Fibroblast of skin of left quadriceps (primary cell): ENCODE measurements around the gene MAB21L4.

Source experiments
- DNase-seq, 2 experiments: peaks; one replicate each; pipeline ENCODE4 v3.0.0-alpha.2; 2013; ENCODE audit warnings: low read depth in 2 of 2

The MAB21L4 gene

GRCh38 chr2:240894006-240894405, 1.9 kb downstream of the MAB21L4 start:
- no peak for DNase-seq

- DNase-seq = no peak
These were observed 2.6 kb downstream of the MAB21L4 start for GRCh38 chr2:240893363-240893844.

- no peak for DNase-seq
These were observed 3.0 kb downstream of the MAB21L4 start for GRCh38 chr2:240892925-240893324.

GRCh38 chr2:240892356-240892755, 3.6 kb downstream of the MAB21L4 start:
- DNase-seq = no peak

GRCh38 chr2:240891492-240892340, 4.2 kb downstream of the MAB21L4 start:
- no peak for DNase-seq

- no peak for DNase-seq
These were observed 5.3 kb downstream of the MAB21L4 start for GRCh38 chr2:240890691-240891090.

- DNase-seq = no peak
These were observed 6.1 kb downstream of the MAB21L4 start for GRCh38 chr2:240889601-240890560.

- DNase-seq = no peak
These were observed 6.9 kb downstream of the MAB21L4 start for GRCh38 chr2:240888890-240889573.

GRCh38 chr2:240888130-240888889, 7.6 kb downstream of the MAB21L4 start:
- no peak for DNase-seq

- no peak for DNase-seq
These were observed 8.3 kb downstream of the MAB21L4 start for GRCh38 chr2:240887631-240888030.

GRCh38 chr2:240886678-240887609, 9.0 kb downstream of the MAB21L4 start:
- DNase-seq = no peak

- DNase-seq = no peak
These were observed 9.9 kb downstream of the MAB21L4 start for GRCh38 chr2:240886023-240886565.

- no peak for DNase-seq
These were observed 10.4 kb downstream of the MAB21L4 start for GRCh38 chr2:240885566-240885965.

- DNase-seq = no peak
These were observed 11.2 kb downstream of the MAB21L4 start for GRCh38 chr2:240884745-240885144.

- no peak for DNase-seq
These were observed 11.7 kb downstream of the MAB21L4 start for GRCh38 chr2:240884221-240884620.

- no peak for DNase-seq
These were observed 14.0 kb downstream of the MAB21L4 start for GRCh38 chr2:240881913-240882312.

GRCh38 chr2:240879105-240879504, 16.9 kb downstream of the MAB21L4 start:
- no peak for DNase-seq

- DNase-seq = no peak
These were observed 17.5 kb downstream of the MAB21L4 start for GRCh38 chr2:240878341-240878936.
